ENCODE measurements around the gene HS3ST4. TPM values are rescaled to one million over a fixed set of nuclear protein-coding genes. Genes with fewer than 3 reads are reported as not detected.

HS3ST4 gene
- total RNA-seq, 1 donor from 2014 or later = not detected

- Mint-ChIP-seq H3K4me3 (no peak overlapping the region), H3K9me3 (peaks cover 2% of the 10 kb centered on the region), H3K4me1 (no peaks in the 10 kb centered on the region), H3K36me3 (ENCODE audit: low read depth) (no peaks in the 10 kb centered on the region), H3K27me3 (peaks cover 1% of the 10 kb centered on the region), H3K27ac (no peak overlapping the region)
- TF ChIP-seq, protein P1, sequence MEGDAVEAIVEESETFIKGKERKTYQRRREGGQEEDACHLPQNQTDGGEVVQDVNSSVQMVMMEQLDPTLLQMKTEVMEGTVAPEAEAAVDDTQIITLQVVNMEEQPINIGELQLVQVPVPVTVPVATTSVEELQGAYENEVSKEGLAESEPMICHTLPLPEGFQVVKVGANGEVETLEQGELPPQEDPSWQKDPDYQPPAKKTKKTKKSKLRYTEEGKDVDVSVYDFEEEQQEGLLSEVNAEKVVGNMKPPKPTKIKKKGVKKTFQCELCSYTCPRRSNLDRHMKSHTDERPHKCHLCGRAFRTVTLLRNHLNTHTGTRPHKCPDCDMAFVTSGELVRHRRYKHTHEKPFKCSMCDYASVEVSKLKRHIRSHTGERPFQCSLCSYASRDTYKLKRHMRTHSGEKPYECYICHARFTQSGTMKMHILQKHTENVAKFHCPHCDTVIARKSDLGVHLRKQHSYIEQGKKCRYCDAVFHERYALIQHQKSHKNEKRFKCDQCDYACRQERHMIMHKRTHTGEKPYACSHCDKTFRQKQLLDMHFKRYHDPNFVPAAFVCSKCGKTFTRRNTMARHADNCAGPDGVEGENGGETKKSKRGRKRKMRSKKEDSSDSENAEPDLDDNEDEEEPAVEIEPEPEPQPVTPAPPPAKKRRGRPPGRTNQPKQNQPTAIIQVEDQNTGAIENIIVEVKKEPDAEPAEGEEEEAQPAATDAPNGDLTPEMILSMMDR (IDR thresholded peaks at IDR 0.05) = no peak
- POLR2A ChIA-PET = no interaction called here
- ATAC-seq (ENCODE audit: low read depth) (no peak), DNase-seq (no peak)
- CTCF ChIA-PET = no interaction called here
- intact Hi-C loops (cut with micrococcal nuclease) = no loop called here
These were observed 485.7 kb downstream of the HS3ST4 start for GRCh38 chr16:26177438-26177837.

GRCh38 chr16:26178298-26178697 lies 486.5 kb downstream of the HS3ST4 start:
- ChIA-PET CTCF (no interaction called here), POLR2A (no interaction called here)
- H3K4me3 Mint-ChIP-seq = no peak overlapping the region
- H3K36me3 Mint-ChIP-seq (ENCODE audit: low read depth) = no peaks in the 10 kb centered on the region
- intact Hi-C loops (cut with micrococcal nuclease) = no loop called here
- H3K27ac Mint-ChIP-seq = no peak overlapping the region
- TF ChIP-seq, protein P1 (IDR thresholded peaks at IDR 0.05) = no peak
- DNase-seq (no peak), ATAC-seq (ENCODE audit: low read depth) (no peak)
- peaks cover 2% of the 10 kb centered on the region for H3K9me3 Mint-ChIP-seq
- no peaks in the 10 kb centered on the region for H3K4me1 Mint-ChIP-seq
- no peaks in the 10 kb centered on the region for H3K27me3 Mint-ChIP-seq

- Mint-ChIP-seq H3K9me3 (peaks cover 2% of the 10 kb centered on the region), H3K27ac (no peak overlapping the region), H3K4me3 (no peak overlapping the region), H3K4me1 (no peaks in the 10 kb centered on the region), H3K27me3 (peaks cover 7% of the 10 kb centered on the region), H3K36me3 (ENCODE audit: low read depth) (no peaks in the 10 kb centered on the region)
- ChIA-PET CTCF (no interaction called here), POLR2A (no interaction called here)
- DNase-seq = no peak
- TF ChIP-seq, protein P1 (IDR thresholded peaks at IDR 0.05) = no peak
- no peak for ATAC-seq (ENCODE audit: low read depth)
- intact Hi-C loops (cut with micrococcal nuclease) = no loop called here
These were observed 494.4 kb downstream of the HS3ST4 start for GRCh38 chr16:26186091-26186615.
